SU-DHL-6 (cell line): ENCODE results near the gene LRRC7.

Experiments used
- CTCF ChIP-seq: fragments of 200-600 bp; sonication (generic); IDR thresholded peaks from one replicate; pipeline ENCODE4 v1.5.1; 2017; ENCODE audit warnings: antibody characterized with exemption, mild to moderate bottlenecking, low read length, moderate library complexity; ENCODE audit not compliant: insufficient read depth, poor library complexity, severe bottlenecking
- EZH2phosphoT487 ChIP-seq: fragments of 200-600 bp; sonication (generic), shearing (Covaris generic); conservative IDR thresholded peaks from 2 replicates; pipeline ENCODE4 v1.6.1; 2018; ENCODE audit warnings: mild to moderate bottlenecking, antibody characterized with exemption, low read length, moderate library complexity, mixed read lengths

- TF ChIP-seq CTCF (no peak), EZH2phosphoT487 (no peak)
Measured at GRCh38 chr1:69528376-69528775, 39.3 kb upstream of the LRRC7 start.
